HG02623 (cell line): ENCODE data around the gene PSMC1.

Experiments used
- ATAC-seq: cut with Tn5 transposase; IDR thresholded peaks from one replicate; pipeline ENCODE4 v1.9.1; 2021; ENCODE audit warnings: moderate library complexity; ENCODE audit not compliant: unreplicated experiment

The PSMC1 gene

DNA sequence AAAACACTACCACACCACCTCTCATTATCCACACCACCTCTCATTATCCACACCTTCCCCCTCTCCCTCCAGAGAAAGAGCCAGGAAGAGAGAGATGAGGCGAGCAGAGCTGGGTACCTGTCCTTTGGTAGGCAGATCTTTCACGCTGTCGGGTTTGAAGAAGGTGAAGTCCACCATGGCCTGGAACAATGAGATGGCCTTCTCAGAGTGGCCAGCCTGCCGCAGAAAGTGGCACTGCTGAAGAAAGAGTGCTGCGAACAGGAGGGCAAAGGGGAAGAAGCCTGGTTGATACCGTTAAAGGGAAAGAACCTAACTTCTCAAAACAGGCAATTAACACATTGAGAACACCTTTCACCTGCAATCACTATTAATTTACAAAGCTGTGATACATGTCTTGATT is 44.8 kb downstream of the PSMC1 start:
- no peak for ATAC-seq

DNA sequence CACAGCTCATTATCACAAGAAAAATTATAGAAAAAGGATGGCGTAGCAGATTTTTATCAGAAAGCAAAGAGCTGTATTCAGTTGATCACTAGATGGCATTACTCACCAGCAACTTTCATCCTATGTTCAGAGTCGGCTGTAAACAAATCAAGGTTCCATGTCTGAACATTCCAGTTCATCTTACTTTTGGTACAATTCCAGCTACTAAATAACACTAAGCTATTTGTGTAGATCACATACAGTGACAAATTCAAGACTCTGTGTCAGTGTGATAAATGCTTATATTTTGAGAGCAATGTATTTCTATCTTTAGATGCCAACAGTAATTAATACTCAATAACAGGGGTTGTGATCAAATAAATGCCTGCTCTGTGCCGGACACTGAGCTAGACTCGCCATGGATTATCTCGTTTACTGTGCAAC is 45.3 kb downstream of the PSMC1 start:
- no peak for ATAC-seq

DNA sequence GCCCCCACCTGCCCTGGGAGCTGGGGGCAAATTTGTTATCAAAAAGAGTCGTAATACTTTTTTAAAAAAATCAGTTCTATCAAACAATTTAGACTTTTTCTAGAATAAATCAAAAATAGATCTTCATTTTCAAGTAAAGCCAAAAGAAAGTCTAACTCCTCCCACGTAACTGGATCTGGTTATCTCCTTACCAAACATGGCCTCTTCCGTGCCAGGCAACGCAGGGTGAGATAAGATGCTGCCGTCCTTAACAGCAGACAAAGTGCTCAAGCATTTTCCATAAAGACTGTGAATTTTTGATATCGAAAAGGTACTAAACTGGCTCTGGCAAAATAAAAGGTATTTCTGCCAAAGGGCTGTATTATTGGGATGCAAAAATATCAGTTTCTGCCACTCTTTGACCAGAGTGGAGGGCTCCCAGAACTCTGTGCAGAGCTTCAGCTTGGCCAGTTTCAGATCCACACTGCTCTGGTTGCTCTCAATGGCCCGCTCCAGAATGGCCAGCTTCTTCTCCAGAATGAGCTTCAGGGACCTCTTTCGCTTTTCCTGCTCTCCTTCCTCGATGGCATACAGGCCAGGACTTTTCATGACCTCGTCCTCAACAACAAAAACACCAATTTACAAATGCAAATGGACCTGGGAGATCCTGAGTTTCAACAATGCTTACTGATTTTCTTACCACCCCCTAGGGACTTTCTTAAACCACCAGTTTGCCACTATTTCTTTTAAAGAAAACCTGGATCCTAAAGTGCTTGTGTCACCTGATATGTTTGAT is 46.4 kb downstream of the PSMC1 start:
- no peak for ATAC-seq

DNA sequence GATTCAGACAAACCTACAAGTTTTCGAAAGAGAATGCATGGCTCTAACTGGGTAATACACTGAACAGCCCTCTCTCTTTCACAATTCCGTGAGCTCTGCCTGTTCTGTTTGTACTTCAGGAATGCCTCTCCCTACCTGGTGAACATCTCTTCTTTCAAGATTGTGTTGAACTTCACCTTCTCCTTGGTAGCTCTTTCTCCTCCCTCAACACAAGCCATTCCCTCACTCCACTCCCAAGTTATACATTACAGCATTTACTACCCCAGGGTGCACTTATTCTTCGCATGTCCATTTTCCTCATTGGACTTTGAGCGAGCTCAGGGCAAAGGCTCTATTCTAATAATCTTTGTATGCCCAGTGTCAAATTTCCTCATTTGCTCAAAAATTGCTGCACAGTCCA is 47.1 kb downstream of the PSMC1 start:
- ATAC-seq = no peak

DNA sequence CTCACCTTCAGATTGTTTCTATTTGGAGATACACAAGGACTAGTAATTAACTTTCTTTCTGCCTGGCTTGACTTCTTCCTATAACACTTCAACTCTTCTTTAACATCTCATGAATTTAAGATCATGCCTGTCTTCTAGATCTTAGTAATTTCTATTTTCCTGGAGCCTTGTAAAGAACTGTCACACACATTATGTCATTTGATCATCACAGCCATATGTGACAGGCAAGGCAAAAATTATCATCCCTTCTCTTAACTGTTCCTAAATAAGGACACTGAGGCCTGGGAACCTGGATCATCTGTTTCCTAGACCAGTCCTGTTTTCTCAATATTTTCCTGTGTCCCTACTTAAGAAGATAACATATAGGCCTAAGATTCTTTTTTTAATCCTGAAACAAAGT is 48.1 kb downstream of the PSMC1 start:
- ATAC-seq = no peak

DNA sequence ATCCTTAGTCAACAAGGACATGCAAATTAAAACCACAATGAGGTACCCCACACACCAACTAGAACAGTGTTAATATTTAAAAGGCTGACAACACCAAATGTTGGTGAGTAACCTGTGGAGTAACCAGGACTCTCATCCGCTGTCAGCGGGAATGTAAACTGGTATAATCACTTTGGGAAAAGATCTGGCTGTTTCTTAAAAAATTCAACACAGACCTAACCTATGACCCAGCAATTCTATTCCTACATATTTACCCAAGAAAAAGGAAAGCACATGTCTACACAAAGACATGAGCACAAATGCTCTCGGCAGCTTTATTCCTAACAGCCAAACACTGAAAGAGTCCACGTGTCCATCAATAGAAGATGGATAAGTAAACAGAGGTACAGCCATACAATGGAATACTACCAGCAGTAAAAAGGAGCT is 48.8 kb downstream of the PSMC1 start:
- no peak for ATAC-seq

DNA sequence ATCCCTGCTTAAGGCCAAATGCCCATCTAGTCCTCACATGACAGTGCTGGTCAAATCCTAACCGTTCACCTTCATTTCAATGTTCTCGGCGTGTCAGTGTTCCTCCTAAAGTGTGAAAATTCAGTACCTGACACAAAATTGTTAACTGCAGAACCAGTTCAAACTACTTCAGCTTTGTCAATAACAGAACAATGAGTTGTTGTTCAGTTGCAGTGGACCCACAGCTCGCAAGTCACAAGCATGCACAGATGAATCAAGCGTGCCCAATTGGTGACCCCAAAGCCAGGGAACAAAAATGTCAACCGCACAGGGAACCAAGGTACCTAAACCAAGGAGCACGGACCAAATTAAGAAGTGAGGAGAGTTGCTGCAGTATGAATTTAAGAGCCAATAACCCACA is 52.2 kb downstream of the PSMC1 start:
- no peak for ATAC-seq

DNA sequence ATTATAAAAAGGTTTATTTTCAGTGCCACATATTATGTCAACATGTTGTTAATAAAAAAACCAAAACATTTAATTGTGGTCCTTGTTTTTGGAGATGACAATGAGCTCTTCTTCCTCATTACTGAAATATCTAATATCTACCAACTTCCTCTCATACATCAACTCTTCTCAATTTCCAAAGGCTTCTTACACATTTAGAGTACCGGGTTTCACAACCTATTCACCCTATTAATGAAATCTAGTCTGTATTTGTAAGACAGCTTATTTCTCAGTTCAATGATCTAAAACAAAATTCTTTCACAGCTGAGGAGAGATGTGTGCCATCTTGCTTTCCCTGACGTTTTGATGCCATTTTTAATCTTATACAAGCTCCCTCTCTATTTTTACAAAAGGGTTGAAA is 60.9 kb downstream of the PSMC1 start:
- no peak for ATAC-seq

DNA sequence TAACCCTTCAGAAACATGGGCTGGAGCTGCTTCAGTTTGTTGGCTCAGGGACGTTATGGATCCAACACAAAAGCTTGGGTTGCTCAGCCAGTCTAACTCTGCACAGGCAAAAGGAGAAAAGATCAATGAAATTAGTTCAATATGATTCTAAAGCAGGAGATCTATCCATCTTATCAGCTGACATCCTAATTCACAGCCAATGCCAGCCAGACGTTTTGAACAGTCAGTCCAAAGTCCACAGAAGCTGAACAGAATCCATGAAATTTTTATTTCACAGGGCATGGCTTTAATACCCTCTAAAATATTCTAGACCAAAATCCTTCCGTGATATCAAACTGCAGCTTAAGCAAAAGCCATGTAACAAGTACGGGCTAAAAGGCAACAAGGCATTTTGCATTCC is 61.7 kb downstream of the PSMC1 start:
- no peak for ATAC-seq

DNA sequence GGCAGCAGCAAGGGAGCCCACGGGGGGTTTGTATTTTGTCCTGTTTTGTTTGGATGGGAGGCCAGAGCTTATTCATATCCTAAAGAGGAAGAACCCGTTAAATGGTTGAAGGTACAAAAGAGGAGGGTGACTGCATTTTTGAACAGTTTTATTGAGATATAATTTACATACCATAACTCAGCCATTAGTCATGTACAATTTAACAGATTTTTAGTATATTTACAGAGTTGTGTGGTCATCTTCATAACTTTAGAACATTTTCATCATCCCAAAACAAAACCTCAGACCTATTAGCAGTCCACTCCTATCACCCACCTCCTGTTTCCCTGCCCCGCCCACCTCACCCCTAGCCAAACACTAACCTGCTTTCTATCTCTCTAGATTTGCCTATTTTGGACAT is 62.8 kb downstream of the PSMC1 start:
- ATAC-seq = no peak

DNA sequence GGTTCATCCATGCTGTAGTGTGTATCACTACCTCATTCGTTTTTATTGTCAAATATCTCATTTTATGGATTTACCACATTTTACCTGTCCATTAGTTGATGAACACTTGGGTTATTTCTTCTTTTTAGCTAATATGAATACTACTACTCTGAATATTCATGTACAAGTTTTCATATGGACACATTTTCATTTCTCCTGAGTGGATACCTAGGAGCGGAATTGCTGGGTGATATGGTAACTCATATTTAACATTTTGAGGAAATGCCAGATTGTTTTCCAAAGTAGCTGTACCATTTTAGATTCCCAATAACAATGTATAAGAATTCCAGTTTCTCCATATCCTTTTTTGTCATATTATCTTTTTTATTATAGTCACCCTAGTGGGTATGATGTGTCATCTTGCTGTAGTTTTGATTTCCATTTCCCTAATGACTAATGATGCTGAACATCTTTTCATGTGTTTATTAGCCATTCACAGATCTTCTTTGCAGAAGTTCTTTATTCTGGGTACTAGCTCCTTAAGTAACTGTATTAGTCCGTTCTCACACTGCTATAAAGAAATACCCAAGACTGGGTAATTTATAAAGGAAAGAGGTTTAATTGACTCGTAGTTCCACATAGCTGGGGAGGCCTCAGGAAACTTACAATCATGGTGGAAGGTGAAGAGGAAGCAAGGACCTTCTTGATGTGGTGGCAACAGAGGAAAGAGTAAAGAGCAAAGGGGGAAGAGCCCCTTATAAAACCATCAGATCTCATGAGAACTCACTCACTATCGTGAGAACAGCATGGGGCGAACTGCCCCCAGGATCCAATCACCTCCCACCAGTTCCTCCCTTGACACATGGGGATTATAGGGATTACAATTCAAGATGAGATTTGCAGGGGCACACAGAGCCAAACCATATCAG is 63.5 kb downstream of the PSMC1 start:
- no peak for ATAC-seq

DNA sequence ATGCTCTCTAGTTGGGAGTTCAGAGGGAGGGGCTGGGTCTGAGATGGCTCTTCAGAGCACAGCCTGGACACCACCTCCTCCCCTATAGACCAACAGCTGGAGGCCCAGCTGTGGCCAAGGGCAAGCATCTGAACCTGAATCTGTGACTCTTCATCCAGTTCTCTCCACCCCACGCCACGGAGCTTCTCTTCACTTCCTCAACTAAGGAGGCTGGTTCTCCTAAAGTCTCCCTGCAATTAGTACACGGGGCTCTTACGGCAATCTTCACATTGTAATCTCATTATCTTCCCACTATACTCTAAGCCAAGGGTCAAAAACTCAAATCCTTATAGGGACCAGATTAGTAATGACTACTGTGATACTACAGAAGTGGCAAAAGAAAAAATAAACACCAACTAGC is 65.5 kb downstream of the PSMC1 start:
- ATAC-seq = no peak
